ENCODE results near the gene APRT. TPM values are rescaled to one million over a fixed set of nuclear protein-coding genes. Genes with fewer than 3 reads are reported as not detected.
A peak's percentile ranks its signal among the peaks of the same experiment; 100 is the strongest.
"Not testable (repeated sequence)": the region's sequence is repeated elsewhere in the genome, so short reads cannot be mapped to it uniquely, and the experiment has no call there.

APRT gene
- polyA plus RNA-seq, 4 donors: 121 to 255 (median 222) TPM

DNA sequence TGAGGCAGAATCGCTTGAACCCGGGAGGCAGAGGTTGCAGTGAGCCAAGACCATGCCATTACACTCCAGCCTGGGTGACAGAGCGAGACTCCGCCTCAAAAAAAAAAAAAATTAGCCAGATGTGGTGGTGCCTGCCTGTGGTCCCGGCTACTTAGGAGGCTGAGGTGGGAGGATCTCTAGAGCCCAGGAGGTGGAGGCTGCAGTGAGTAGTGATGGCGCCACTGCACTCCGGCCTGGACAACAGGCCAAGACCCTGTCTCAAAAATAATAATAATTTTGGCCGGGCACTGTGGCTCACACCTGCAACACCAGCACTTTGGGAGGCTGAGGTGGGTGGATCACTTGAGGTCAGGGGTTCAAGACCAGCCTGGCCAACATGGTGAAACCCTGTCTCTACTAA is 23.0 kb downstream of the APRT start:
- not testable (repeated sequence) for H3K27me3 ChIP-seq (ENCODE audit: control insufficient read depth in 3 of 3, insufficient read depth in 3 of 3, low read length in 3 of 3); DNase-seq; H3K4me3 ChIP-seq (ENCODE audit: low read depth in 1 of 3, low read length in 3 of 3); H3K27ac ChIP-seq (ENCODE audit: low read depth in 1 of 3, low read length in 2 of 3); H3K36me3 ChIP-seq (ENCODE audit: control insufficient read depth in 3 of 3, insufficient read depth in 2 of 3, low read depth in 1 of 3, low read length in 3 of 3); H3K9me3 ChIP-seq (ENCODE audit: control insufficient read depth in 2 of 2, insufficient read depth in 1 of 2, low read depth in 1 of 2, low read length in 1 of 2); FAIRE-seq
- WGBS, 3 donors: 93 to 97% (median 95%) methylated on average over 8 of the region's 8 CpGs
- H3K4me1 ChIP-seq (ENCODE audit: control insufficient read depth in 3 of 3, insufficient read depth in 2 of 3, low read depth in 1 of 3, low read length in 2 of 3): peaks cover 0 to 37% (median 0%) of the 10 kb centered on the region in 3 donors

DNA sequence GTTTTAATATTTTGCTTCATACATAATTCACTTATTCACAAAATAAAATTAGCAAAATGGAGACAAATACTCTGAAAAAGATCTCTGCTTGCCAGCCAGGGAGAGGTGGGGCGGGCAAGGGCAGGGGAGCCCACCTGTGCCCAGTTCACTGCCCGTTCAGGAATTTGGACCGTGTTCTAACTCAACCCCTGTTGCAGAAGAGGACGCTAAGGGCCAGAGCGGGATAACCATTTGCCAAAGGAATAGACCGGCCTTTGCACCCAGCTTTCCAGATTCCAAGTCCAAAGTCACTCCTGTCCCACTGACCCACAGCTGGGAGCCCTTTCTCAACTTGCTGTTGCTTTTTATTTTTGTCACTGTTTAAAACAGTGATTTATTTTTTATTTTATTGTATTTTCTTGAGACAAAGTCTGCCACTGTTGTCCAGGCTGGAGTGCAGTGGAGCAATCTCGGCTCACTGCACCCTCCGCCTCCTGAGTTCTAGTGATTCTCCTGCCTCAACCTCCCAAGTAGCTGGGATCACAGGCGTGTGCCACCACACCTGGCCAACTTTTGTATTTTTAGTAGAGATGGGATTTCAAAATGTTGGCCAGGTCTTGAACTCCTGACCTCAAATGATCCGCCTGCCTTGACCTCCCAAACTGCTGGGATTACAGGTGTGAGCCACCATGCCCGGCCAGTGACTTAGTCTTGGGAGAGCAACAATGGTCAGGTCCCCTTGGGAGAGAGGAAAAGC is 24.0 kb downstream of the APRT start:
- Histone ChIP-seq H3K4me3 (ENCODE audit: low read depth in 1 of 3, low read length in 3 of 3) (no peak overlapping the region), H3K4me1 (ENCODE audit: control insufficient read depth in 3 of 3, insufficient read depth in 2 of 3, low read depth in 1 of 3, low read length in 2 of 3) (peaks cover 0 to 34% (median 5%) of the 10 kb centered on the region in 3 donors), H3K36me3 (ENCODE audit: control insufficient read depth in 3 of 3, insufficient read depth in 2 of 3, low read depth in 1 of 3, low read length in 3 of 3) (no peaks in the 10 kb centered on the region), H3K27me3 (ENCODE audit: control insufficient read depth in 3 of 3, insufficient read depth in 3 of 3, low read length in 3 of 3) (peaks cover 0 to 2% (median 0%) of the 10 kb centered on the region in 3 donors), H3K27ac (ENCODE audit: low read depth in 1 of 3, low read length in 2 of 3) (no peak overlapping the region), H3K9me3 (ENCODE audit: control insufficient read depth in 2 of 2, insufficient read depth in 1 of 2, low read depth in 1 of 2, low read length in 1 of 2) (no peaks in the 10 kb centered on the region)
- FAIRE-seq (no peak), DNase-seq (peak; percentile 49 to 58)
- 58 to 83% (median 64%) methylated on average over 11 of the region's 11 CpGs for WGBS, 3 donors

DNA sequence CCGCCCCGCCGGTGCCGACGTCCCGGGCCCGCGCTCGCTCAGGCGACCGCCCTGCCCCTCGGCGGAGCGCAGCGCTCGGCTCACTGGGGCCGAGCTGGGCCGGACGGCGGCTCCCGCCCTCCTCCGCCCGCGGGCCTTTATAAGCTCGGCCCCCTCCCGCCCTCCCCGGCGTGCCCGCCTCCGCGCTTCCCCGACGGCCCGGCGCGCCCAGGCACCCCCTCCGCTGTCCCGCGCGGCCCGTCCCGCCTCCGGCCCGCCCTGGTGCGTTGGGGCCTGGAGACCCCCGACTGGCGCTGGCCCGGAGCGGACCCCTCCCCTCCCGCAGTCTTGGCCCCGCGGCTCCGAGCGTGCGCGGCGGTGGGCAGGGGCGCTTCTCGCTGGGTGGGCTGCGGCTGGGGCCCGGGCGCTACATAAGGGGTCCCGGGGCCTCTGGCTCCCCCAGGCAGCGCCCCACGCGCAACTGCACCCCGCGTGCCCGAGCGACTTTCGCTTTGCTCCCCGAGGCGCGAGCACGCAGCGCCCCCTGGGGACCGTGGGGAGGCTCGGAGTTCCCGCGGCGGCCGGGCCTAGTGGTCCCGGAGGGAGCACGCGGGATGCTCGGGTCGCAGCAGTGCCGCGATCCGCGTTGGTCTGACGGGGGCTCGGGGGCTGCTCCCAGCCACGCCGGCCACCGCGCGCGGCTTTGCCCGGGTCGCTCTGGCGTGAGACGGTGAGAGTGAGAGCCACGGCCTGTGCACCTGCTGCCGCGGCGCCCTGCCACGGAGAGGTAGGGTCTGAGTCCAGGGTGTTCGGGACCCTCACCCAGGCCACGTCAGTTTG is 26.4 kb downstream of the APRT start, which contains the start of gene PIEZO1:
PIEZO1 (minus strand) TSS at position 115 of the 819 bp plus-strand sequence. CDS start 256 bp downstream, outside the sequence.
- FAIRE-seq (no peak), DNase-seq (peak; percentile 66 to 87)
- H3K9me3 ChIP-seq (ENCODE audit: control insufficient read depth in 2 of 2, insufficient read depth in 1 of 2, low read depth in 1 of 2, low read length in 1 of 2): no peaks in the 10 kb centered on the region
- peak within 1 kb of the TSS; percentile 55 to 91 (median 73) for H3K4me3 ChIP-seq (ENCODE audit: low read depth in 1 of 3, low read length in 3 of 3)
- peaks cover under 1 to 44% (median 12%) of the 10 kb centered on the region in 3 donors for H3K4me1 ChIP-seq (ENCODE audit: control insufficient read depth in 3 of 3, insufficient read depth in 2 of 3, low read depth in 1 of 3, low read length in 2 of 3)
- H3K36me3 ChIP-seq (ENCODE audit: control insufficient read depth in 3 of 3, insufficient read depth in 2 of 3, low read depth in 1 of 3, low read length in 3 of 3): peaks cover 0 to 12% (median 0%) of the 10 kb centered on the region in 3 donors
- WGBS, 3 donors: 0 to 4% (median 3%) methylated on average over 42 to 110 of the region's 110 CpGs
- H3K27me3 ChIP-seq (ENCODE audit: control insufficient read depth in 3 of 3, insufficient read depth in 3 of 3, low read length in 3 of 3): no peaks in the 10 kb centered on the region
- H3K27ac ChIP-seq (ENCODE audit: low read depth in 1 of 3, low read length in 2 of 3): peak within 1 kb of the TSS; percentile 55 to 83 (median 75)

DNA sequence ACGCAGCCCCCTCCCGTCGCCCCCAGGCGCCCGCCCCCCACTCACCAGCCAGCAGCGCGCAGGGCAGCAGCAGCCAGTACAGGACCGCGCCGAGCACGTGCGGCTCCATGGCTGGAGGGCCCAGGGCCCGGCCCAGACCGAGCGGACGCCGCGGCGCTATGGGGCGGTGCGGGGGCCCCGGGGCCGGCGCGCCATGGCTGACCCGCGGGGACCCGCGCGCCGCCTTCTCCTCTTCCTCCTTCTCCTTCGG is 26.9 kb downstream of the APRT start:
- Histone ChIP-seq H3K4me1 (ENCODE audit: control insufficient read depth in 3 of 3, insufficient read depth in 2 of 3, low read depth in 1 of 3, low read length in 2 of 3) (peaks cover 3 to 48% (median 17%) of the 10 kb centered on the region in 3 donors), H3K27me3 (ENCODE audit: control insufficient read depth in 3 of 3, insufficient read depth in 3 of 3, low read length in 3 of 3) (no peaks in the 10 kb centered on the region), H3K27ac (ENCODE audit: low read depth in 1 of 3, low read length in 2 of 3) (peak overlapping the region in 2 of 3 donors; percentile 71 to 83), H3K36me3 (ENCODE audit: control insufficient read depth in 3 of 3, insufficient read depth in 2 of 3, low read depth in 1 of 3, low read length in 3 of 3) (peaks cover 0 to 14% (median 0%) of the 10 kb centered on the region in 3 donors), H3K9me3 (ENCODE audit: control insufficient read depth in 2 of 2, insufficient read depth in 1 of 2, low read depth in 1 of 2, low read length in 1 of 2) (no peaks in the 10 kb centered on the region), H3K4me3 (ENCODE audit: low read depth in 1 of 3, low read length in 3 of 3) (peak overlapping the region in 2 of 3 donors; percentile 73 to 91)
- 0 to 4% (median 1%) methylated on average over 9 to 32 of the region's 32 CpGs for WGBS, 3 donors
- FAIRE-seq (no peak), DNase-seq (no peak)

DNA sequence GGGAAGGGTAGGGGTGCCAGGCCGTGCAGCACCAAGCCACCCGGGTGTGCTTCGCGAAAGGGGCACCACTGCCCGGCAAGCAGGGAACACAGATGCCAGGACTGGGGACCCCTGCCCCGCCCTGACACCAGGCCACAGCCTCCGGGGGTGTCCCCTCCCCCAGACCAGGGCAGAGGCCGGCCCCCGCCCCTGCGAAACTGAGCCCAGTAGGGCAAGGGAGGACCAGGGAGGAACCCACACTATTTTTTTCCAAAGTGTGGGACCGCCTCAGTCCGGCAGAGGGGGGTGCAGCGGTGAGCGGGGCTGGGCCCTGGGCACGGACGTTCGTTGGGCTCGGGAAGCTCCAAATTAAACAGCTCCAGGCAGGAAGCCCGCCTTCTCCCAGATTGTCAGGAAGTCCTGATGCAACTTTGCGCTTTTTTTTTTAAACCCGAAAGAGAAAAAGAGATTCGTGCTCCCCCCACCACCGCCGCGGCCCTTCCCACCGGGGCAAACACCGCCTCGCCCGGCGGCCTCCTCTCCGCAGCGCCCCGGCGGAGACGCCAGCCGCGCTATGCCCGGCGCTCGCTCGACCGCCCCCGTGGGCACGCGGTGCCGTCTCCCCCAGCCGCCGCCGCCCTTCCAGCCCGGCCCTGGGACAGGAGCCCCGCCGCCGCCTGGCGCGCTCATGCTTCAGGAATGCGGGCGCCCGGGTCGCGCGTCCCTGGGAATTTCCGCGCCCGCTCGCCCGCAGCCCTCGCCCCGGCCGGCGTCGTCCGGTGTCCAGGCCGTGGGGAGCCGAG is 27.5 kb downstream of the APRT start:
- 2 to 6% (median 4%) methylated on average over 35 to 74 of the region's 74 CpGs for WGBS, 3 donors

DNA sequence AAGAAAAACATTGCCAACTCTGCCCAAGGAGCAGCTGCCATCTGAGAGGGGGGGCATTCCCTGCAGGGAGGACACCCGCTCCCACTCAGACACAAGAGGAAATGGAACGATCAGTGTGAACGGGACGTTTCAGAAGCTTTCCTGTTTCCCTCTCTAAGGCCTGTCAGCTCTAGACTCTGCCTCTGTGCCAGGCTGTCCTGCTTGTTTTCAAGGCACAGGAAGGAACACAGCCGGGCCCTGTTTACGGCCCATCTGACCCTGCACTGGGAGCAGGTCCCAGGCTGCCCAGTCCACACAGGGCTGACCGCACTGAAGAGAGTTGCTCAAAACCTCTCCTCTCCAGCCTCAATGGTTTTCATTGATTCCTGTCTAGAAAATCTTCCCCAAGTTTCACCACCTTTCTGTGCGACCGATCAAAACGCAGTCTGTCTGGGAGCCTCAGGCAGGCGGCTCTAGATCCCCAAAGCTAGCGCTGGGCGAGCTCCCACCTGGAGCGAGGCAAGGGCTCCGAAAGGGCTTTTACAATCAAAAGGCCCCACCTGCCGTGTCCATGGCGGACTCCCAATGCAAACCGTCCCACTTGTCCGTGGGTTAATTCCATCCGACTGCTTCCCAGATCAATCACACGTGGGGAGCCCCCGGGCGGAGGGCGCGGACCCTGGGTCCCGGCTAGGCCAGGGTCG is 28.2 kb downstream of the APRT start:
- H3K27ac ChIP-seq (ENCODE audit: low read depth in 1 of 3, low read length in 2 of 3): peak overlapping the region; percentile 55 to 83 (median 71)
- no peak for DNase-seq
- H3K9me3 ChIP-seq (ENCODE audit: control insufficient read depth in 2 of 2, insufficient read depth in 1 of 2, low read depth in 1 of 2, low read length in 1 of 2): no peaks in the 10 kb centered on the region
- peaks cover 3 to 53% (median 20%) of the 10 kb centered on the region in 3 donors for H3K4me1 ChIP-seq (ENCODE audit: control insufficient read depth in 3 of 3, insufficient read depth in 2 of 3, low read depth in 1 of 3, low read length in 2 of 3)
- no peaks in the 10 kb centered on the region for H3K27me3 ChIP-seq (ENCODE audit: control insufficient read depth in 3 of 3, insufficient read depth in 3 of 3, low read length in 3 of 3)
- H3K36me3 ChIP-seq (ENCODE audit: control insufficient read depth in 3 of 3, insufficient read depth in 2 of 3, low read depth in 1 of 3, low read length in 3 of 3): peaks cover 0 to 16% (median 0%) of the 10 kb centered on the region in 3 donors
- peak overlapping the region; percentile 55 to 91 (median 73) for H3K4me3 ChIP-seq (ENCODE audit: low read depth in 1 of 3, low read length in 3 of 3)
- WGBS, 3 donors: 22 to 48% (median 47%) methylated on average over 27 of the region's 27 CpGs
- FAIRE-seq: no peak

More for the DNA sequence above, 27.5 kb downstream of the APRT start:
- Histone ChIP-seq H3K4me1 (ENCODE audit: control insufficient read depth in 3 of 3, insufficient read depth in 2 of 3, low read depth in 1 of 3, low read length in 2 of 3) (peaks cover 3 to 53% (median 20%) of the 10 kb centered on the region in 3 donors), H3K27me3 (ENCODE audit: control insufficient read depth in 3 of 3, insufficient read depth in 3 of 3, low read length in 3 of 3) (no peaks in the 10 kb centered on the region), H3K36me3 (ENCODE audit: control insufficient read depth in 3 of 3, insufficient read depth in 2 of 3, low read depth in 1 of 3, low read length in 3 of 3) (peaks cover 0 to 16% (median 0%) of the 10 kb centered on the region in 3 donors), H3K9me3 (ENCODE audit: control insufficient read depth in 2 of 2, insufficient read depth in 1 of 2, low read depth in 1 of 2, low read length in 1 of 2) (no peaks in the 10 kb centered on the region), H3K4me3 (ENCODE audit: low read depth in 1 of 3, low read length in 3 of 3) (peak overlapping the region; percentile 55 to 91 (median 73)), H3K27ac (ENCODE audit: low read depth in 1 of 3, low read length in 2 of 3) (peak overlapping the region; percentile 55 to 83 (median 71))
- DNase-seq (peak; percentile 55 to 84), FAIRE-seq (no peak)

DNA sequence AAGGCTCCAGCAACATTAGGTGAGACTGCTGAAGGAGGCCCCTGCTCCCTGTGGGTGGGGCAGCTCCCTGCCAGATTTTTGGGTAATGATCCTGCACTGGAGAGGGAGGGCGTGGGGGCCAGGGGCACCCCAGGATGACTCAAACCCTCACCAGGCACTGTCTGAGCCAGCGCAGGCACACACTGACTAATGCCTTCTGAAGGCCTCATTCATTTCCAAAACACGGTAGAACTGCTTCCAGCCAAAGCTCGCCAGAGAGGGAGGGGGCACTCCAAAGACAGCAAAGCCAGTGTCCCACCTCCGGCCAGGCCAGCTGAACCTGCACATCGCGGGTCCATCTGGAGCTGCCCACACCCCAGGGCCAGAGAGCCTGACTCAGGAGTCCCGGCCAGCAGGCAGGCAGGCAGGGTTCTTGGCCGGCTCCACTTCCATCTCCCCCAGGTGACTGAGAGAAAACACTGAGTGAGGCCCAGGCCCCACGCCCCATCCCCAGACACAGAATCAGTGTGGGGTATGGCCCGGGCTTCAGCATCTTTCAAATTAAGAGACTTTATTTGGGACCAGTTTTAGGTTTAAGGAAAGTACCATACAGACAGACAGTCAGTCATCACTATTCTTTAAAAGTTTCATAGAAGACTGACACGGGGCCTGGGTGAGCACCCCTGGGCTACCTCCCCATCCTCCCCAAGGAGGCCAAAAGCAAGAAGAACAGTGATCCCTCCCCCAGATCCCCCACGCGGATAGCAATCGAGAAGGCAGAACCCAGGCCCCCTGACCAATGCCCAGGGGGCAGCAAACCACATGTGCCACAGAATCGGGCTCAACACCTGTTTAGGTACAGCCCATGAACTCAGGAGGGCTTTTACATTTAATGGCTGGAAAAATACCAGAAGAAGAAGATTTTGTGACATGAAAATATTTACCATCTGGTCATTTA is 29.0 kb downstream of the APRT start:
- FAIRE-seq (no peak), DNase-seq (no peak)
- no peaks in the 10 kb centered on the region for H3K9me3 ChIP-seq (ENCODE audit: control insufficient read depth in 2 of 2, insufficient read depth in 1 of 2, low read depth in 1 of 2, low read length in 1 of 2)
- H3K27me3 ChIP-seq (ENCODE audit: control insufficient read depth in 3 of 3, insufficient read depth in 3 of 3, low read length in 3 of 3): no peaks in the 10 kb centered on the region
- WGBS, 3 donors: 58 to 74% (median 66%) methylated on average over 16 of the region's 16 CpGs
- peaks cover 3 to 51% (median 20%) of the 10 kb centered on the region in 3 donors for H3K4me1 ChIP-seq (ENCODE audit: control insufficient read depth in 3 of 3, insufficient read depth in 2 of 3, low read depth in 1 of 3, low read length in 2 of 3)
- no peak overlapping the region for H3K4me3 ChIP-seq (ENCODE audit: low read depth in 1 of 3, low read length in 3 of 3)
- peak overlapping the region in 2 of 3 donors; percentile 71 to 83 for H3K27ac ChIP-seq (ENCODE audit: low read depth in 1 of 3, low read length in 2 of 3)
- peaks cover 0 to 23% (median 0%) of the 10 kb centered on the region in 3 donors for H3K36me3 ChIP-seq (ENCODE audit: control insufficient read depth in 3 of 3, insufficient read depth in 2 of 3, low read depth in 1 of 3, low read length in 3 of 3)

Measured in small intestine (tissue), 7 donors.